HepG2 (cell line): ENCODE measurements around the gene OR2M3. TPM values are rescaled to one million over a fixed set of nuclear protein-coding genes. Genes with fewer than 3 reads are reported as not detected.

Experiments
- ATAC-seq: fragments of 200-7000 bp; cut with Tn5 transposase; 3 replicates; pipeline ENCODE4 v1.9.1; 2020; ENCODE audit warnings: mild to moderate bottlenecking, moderate library complexity
- BruUV-seq: library from RNA; stranded (reverse); fragments of 400-500 nt; replicated peaks from 2 replicates; lab custom pipeline; 2021; lab: Mats Ljungman, UMichigan
- CTCF ChIA-PET: fragments of 300-600 bp; formaldehyde crosslinking; extraction: SDS; loops from one replicate; lab custom pipeline; 2021; ENCODE audit warnings: low total read pairs, inconsistent platforms, low intra/inter-chr PET ratio; lab: Yijun Ruan, JAX
- POLR2A ChIA-PET: fragments of 350-600 bp; sonication (Branson Sonifier 250); formaldehyde crosslinking; loops from one replicate; lab custom pipeline; 2020; ENCODE audit warnings: antibody characterized with exemption, inconsistent platforms; lab: Yijun Ruan, JAX
- DNase-seq: peaks from one replicate; pipeline ENCODE4 v3.0.0-alpha.2; 2015; ENCODE audit warnings: low spot score
- FAIRE-seq: peaks from 3 replicates; lab custom pipeline; 2011; peaks lifted over from hg19 to GRCh38; lab: Jason Lieb, UNC
- H2AFZ ChIP-seq: one replicate; pipeline ENCODE4 v1.6.1; 2011; ENCODE audit warnings: low read length, inconsistent platforms
- H3K27ac ChIP-seq: fragments of 300-600 bp; 3 replicates; pipeline ENCODE4 v1.8.0; 2011; ENCODE audit warnings: mixed run types, mild to moderate bottlenecking, mixed read lengths, low read length, inconsistent platforms; ENCODE audit not compliant: insufficient read depth; ENCODE audit errors: extremely low read length
- H3K27me3 ChIP-seq, 2 experiments: fragments of 200-600 bp in 1 of 2; 2 replicates in 1 of 2; 3 replicates in 1 of 2; pipeline versions ENCODE4 v1.6.0 to v1.8.0; 2011; ENCODE audit warnings: low read length in 2 of 2, mild to moderate bottlenecking in 2 of 2, moderate library complexity in 2 of 2, inconsistent platforms in 1 of 2; ENCODE audit not compliant: insufficient read depth in 2 of 2, control insufficient read depth in 1 of 2
- H3K36me3 ChIP-seq, 2 experiments: fragments of 200-600 bp in 1 of 2; replicated peaks in 1 of 2; 2 replicates in 1 of 2; 3 replicates in 1 of 2; pipeline versions ENCODE4 v1.5.1 to v1.8.0; 2011; ENCODE audit warnings: low read length in 2 of 2, inconsistent platforms in 1 of 2; ENCODE audit not compliant: insufficient read depth in 2 of 2, control insufficient read depth in 1 of 2
- H3K4me1 ChIP-seq: 2 replicates; pipeline ENCODE4 v1.5.1; 2012; ENCODE audit warnings: low read length, inconsistent platforms; ENCODE audit not compliant: insufficient read depth
- H3K4me2 ChIP-seq: 2 replicates; pipeline ENCODE4 v1.6.0; 2011; ENCODE audit warnings: low read depth, low read length, inconsistent platforms
- H3K4me3 ChIP-seq, 3 experiments: fragments of 200-600 bp in 1 of 3; sonication (generic), shearing (Covaris generic) in 1 of 3; replicated peaks in 1 of 3; 2 replicates each; pipeline ENCODE4 v1.5.1; 2011 to 2016; ENCODE audit warnings: low read length in 3 of 3, inconsistent platforms in 2 of 3, low read depth in 2 of 3, mild to moderate bottlenecking in 2 of 3, control low read depth in 1 of 3, mixed read lengths in 1 of 3; ENCODE audit not compliant: insufficient read depth in 1 of 3
- H3K79me2 ChIP-seq: one replicate; pipeline ENCODE4 v1.6.1; 2011; ENCODE audit warnings: low read length, inconsistent platforms; ENCODE audit not compliant: insufficient read depth
- H3K9ac ChIP-seq: 2 replicates; pipeline ENCODE4 v1.6.0; 2011; ENCODE audit warnings: mild to moderate bottlenecking, low read depth, low read length, inconsistent platforms; ENCODE audit not compliant: insufficient read depth
- H3K9me3 ChIP-seq: 2 replicates; pipeline ENCODE4 v1.5.1; 2012; ENCODE audit warnings: mild to moderate bottlenecking, low read length
- H4K20me1 ChIP-seq: 2 replicates; pipeline ENCODE4 v1.6.0; 2011; ENCODE audit warnings: inconsistent platforms, mild to moderate bottlenecking, low read length, moderate library complexity; ENCODE audit not compliant: insufficient read depth
- CBFB ChIP-seq: sonication (generic); formaldehyde crosslinking; IDR thresholded peaks from 2 replicates; pipeline ENCODE4 v1.4.0; 2020; ENCODE audit warnings: missing genetic modification reagents
- DZIP1 ChIP-seq: sonication (generic); formaldehyde crosslinking; IDR thresholded peaks from 2 replicates; pipeline ENCODE4 v1.5.0; 2020; ENCODE audit warnings: mild to moderate bottlenecking, missing genetic modification reagents
- HNRNPUL1 ChIP-seq: fragments of 200-400 bp; formaldehyde crosslinking; IDR thresholded peaks from 2 replicates; pipeline ENCODE4 v1.6.1; 2017; ENCODE audit warnings: low read depth, mild to moderate bottlenecking, low read length, moderate library complexity
- KLF6 ChIP-seq: IDR thresholded peaks from 2 replicates; pipeline ENCODE4 v1.8.0; 2016; ENCODE audit warnings: missing biosample characterization, missing genetic modification reagents
- LRRFIP1 ChIP-seq: sonication (generic); formaldehyde crosslinking; conservative IDR thresholded peaks from 2 replicates; pipeline ENCODE4 v1.4.0; 2020; ENCODE audit warnings: missing genetic modification reagents
- SMAD1 ChIP-seq: sonication (generic); formaldehyde crosslinking; IDR thresholded peaks from 2 replicates; pipeline ENCODE4 v1.4.0; 2020; ENCODE audit warnings: missing genetic modification reagents, low read depth, mild to moderate bottlenecking, borderline replicate concordance
- ZNF788 ChIP-seq: sonication (generic); formaldehyde crosslinking; IDR thresholded peaks from 2 replicates; pipeline ENCODE4 v1.5.0; 2020; ENCODE audit warnings: mild to moderate bottlenecking, missing genetic modification reagents, borderline replicate concordance
- WGBS: methylation state at CpG from one replicate; pipeline ENCODE4 v1.1.6; 2017; ENCODE audit warnings: low lambda C conversion rate; 5-methylcytosine and 5-hydroxymethylcytosine counted together
- in situ Hi-C: cut with HindIII; loops from 2 replicates; pipeline ENCODE4 v1.10.0; 2017; ENCODE audit warnings: low pct_unique_long_range_greater_than_20kb; ENCODE audit not compliant: extremely low pct_ligation_motif_present
- intact Hi-C: fragments of 100-400 bp; cut with micrococcal nuclease; formaldehyde crosslinking; loops from one replicate; pipeline ENCODE4 v1.10.0; 2022; ENCODE audit not compliant: unreplicated experiment
- polyA plus RNA-seq, 8 experiments: library from polyadenylated mRNA; depleted of rRNA in 3 of 8; stranded (reverse) in 7 of 8; unstranded in 1 of 8; fragments of >200 nt; fragmentation: Illumina TruSeq in 4 of 8; extraction: Trizol in 4 of 8; gene quantifications; 2 replicates each; pipeline versions ENCODE4 v1.2.1 to v1.2.3, GENCODE V29; 2011 to 2016; ENCODE audit warnings: low read depth in 4 of 8, missing spikeins in 1 of 8, mixed read lengths in 1 of 8; ENCODE audit not compliant: insufficient read depth in 1 of 8
- total RNA-seq, 5 experiments: library from RNA; depleted of rRNA; stranded (reverse); fragments of >200 nt; fragmentation: Illumina TruSeq; extraction: Trizol; gene quantifications; 2 replicates each; pipeline ENCODE4 v1.2.3, GENCODE V29; 2016; ENCODE audit warnings: low read depth in 1 of 5
- TF ChIP-seq, protein P1 (sequence below), 2 experiments: fragments of 450-650 bp in 1 of 2; sonication (generic) in 1 of 2; formaldehyde crosslinking in 1 of 2; IDR thresholded peaks; 2 replicates each; pipeline versions ENCODE4 v1.6.1 to v1.8.0; 2016 to 2022; ENCODE audit warnings: antibody characterized with exemption in 1 of 2, mild to moderate bottlenecking in 1 of 2, missing genetic modification reagents in 1 of 2

OR2M3 gene
- total and polyA plus RNA-seq, 2 of the 13 experiments (the other 11 are each of a cell fraction or from before 2014, with no cell fraction given), result not detected

DNA sequence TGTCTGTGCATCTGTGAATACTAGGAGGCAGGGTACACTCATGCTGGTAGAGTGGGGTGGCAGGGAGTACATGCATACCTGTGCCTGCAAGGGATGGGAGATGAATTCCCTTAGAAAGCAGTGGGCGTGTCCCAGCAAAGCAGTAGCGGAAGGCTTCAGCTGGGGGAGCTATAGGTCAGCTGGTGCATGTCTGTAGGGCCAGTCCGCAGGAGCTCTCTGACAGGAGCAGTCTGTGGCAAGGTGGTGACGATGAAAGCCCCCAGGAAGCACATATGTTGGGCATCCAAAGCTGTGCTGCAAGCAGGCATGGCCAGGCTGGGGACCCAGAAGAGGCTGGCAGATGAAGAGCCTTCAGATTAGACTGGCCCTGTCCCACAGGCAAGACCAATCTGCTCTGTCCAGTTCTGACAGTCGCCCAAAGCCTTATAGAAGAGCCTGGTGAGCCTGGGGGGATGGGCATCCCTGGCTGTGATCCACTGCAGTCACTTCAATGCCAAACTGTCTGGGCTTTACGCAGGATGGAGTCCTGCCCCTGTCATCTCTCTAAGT is 32.4 kb downstream of the OR2M3 start:
- Histone ChIP-seq H3K4me1 (no peaks in the 10 kb centered on the region), H3K27me3 (no peaks in the 10 kb centered on the region), H3K79me2 (no peaks in the 10 kb centered on the region), H3K27ac (no peak overlapping the region), H2AFZ (no peak overlapping the region), H3K9me3 (peaks cover 71% of the 10 kb centered on the region), H3K4me3 (no peak overlapping the region), H4K20me1 (no peaks in the 10 kb centered on the region), H3K36me3 (no peaks in the 10 kb centered on the region), H3K4me2 (no peak overlapping the region), H3K9ac (no peak overlapping the region)
- ATAC-seq (no peak), FAIRE-seq (no peak), DNase-seq (no peak)
- intact Hi-C loops (no loop called here), in situ Hi-C loops (no loop called here)
- BruUV-seq, result no TSS peak
- CTCF ChIA-PET, result no interaction called here
- POLR2A ChIA-PET, result no interaction called here
- WGBS, result 28% methylated on average over 5 of the region's 6 CpGs
- TF ChIP-seq DZIP1 (CRISPR knock-in tag), result no peak
- no peak for TF ChIP-seq LRRFIP1 (CRISPR knock-in tag)
- TF ChIP-seq ZNF788 (CRISPR knock-in tag), result no peak
- no peak for TF ChIP-seq SMAD1
- no peak for TF ChIP-seq CBFB (CRISPR knock-in tag)
- TF ChIP-seq KLF6 (CRISPR knock-in tag), result no peak
- TF ChIP-seq, protein P1, sequence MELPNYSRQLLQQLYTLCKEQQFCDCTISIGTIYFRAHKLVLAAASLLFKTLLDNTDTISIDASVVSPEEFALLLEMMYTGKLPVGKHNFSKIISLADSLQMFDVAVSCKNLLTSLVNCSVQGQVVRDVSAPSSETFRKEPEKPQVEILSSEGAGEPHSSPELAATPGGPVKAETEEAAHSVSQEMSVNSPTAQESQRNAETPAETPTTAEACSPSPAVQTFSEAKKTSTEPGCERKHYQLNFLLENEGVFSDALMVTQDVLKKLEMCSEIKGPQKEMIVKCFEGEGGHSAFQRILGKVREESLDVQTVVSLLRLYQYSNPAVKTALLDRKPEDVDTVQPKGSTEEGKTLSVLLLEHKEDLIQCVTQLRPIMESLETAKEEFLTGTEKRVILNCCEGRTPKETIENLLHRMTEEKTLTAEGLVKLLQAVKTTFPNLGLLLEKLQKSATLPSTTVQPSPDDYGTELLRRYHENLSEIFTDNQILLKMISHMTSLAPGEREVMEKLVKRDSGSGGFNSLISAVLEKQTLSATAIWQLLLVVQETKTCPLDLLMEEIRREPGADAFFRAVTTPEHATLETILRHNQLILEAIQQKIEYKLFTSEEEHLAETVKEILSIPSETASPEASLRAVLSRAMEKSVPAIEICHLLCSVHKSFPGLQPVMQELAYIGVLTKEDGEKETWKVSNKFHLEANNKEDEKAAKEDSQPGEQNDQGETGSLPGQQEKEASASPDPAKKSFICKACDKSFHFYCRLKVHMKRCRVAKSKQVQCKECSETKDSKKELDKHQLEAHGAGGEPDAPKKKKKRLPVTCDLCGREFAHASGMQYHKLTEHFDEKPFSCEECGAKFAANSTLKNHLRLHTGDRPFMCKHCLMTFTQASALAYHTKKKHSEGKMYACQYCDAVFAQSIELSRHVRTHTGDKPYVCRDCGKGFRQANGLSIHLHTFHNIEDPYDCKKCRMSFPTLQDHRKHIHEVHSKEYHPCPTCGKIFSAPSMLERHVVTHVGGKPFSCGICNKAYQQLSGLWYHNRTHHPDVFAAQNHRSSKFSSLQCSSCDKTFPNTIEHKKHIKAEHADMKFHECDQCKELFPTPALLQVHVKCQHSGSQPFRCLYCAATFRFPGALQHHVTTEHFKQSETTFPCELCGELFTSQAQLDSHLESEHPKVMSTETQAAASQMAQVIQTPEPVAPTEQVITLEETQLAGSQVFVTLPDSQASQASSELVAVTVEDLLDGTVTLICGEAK (IDR thresholded peaks at IDR 0.05), result no peak
- TF ChIP-seq, protein P1 (CRISPR knock-in tag; IDR thresholded peaks at IDR 0.05), result no peak
- no peak for TF ChIP-seq HNRNPUL1
